Adrenal gland (tissue), 12 donors: ENCODE results near the gene KCNMA1. TPM values are rescaled to one million over a fixed set of nuclear protein-coding genes. Genes with fewer than 3 reads are reported as not detected.

Experiments
- DNase-seq, 7 donors: peaks; one replicate each; pipeline ENCODE4 v3.0.0-alpha.2; 2019 to 2020
- H3K27ac ChIP-seq, 5 donors: fragments of 200-600 bp; sonication (generic) in 4 of 5; 1 replicate in 3 of 5; 2 replicates in 2 of 5; pipeline versions ENCODE4 v1.5.1 to v1.8.0; 2016 to 2020; ENCODE audit warnings: mild to moderate bottlenecking in 1 of 5
- H3K27me3 ChIP-seq: fragments of 200-600 bp; 2 replicates; pipeline ENCODE4 v1.8.0; 2021
- H3K36me3 ChIP-seq, 2 donors: fragments of 200-600 bp; replicated peaks in 1 of 2; 1 replicate in 1 of 2; 2 replicates in 1 of 2; pipeline versions ENCODE4 v1.5.1 to v1.8.0; 2018 to 2022
- H3K4me1 ChIP-seq, 2 donors: fragments of 200-600 bp; replicated peaks in 1 of 2; 1 replicate in 1 of 2; 2 replicates in 1 of 2; pipeline versions ENCODE4 v1.5.1 to v1.8.0; 2018 to 2021
- H3K4me3 ChIP-seq, 4 donors: fragments of 200-600 bp; sonication (generic) in 3 of 4; one replicate each; pipeline ENCODE4 v1.5.1; 2016 to 2018
- H3K9me3 ChIP-seq, 3 donors: fragments of 200-600 bp; sonication (generic) in 1 of 3; replicated peaks in 1 of 3; 1 replicate in 2 of 3; 2 replicates in 1 of 3; pipeline versions ENCODE4 v1.5.1 to v1.8.0; 2016 to 2021
- POLR2A ChIP-seq, 2 donors: fragments of 450-650 bp; IDR thresholded peaks; one replicate each; pipeline ENCODE4 v1.6.1; 2017; ENCODE audit warnings: antibody characterized with exemption in 2 of 2, mild to moderate bottlenecking in 2 of 2, moderate library complexity in 1 of 2
- WGBS, 4 donors: extraction: QIAGEN DNeasy Blood & Tissue Kit in 2 of 4; methylation state at CpG; one replicate each; pipeline versions ENCODE4 v1.1.5 to v1.1.7; 2013 to 2017; 5-methylcytosine and 5-hydroxymethylcytosine counted together
- intact Hi-C, 2 donors: fragments of 100-400 bp; cut with DNase I; formaldehyde crosslinking; loops; one replicate each; pipeline versions ENCODE4 v1.14.1 to v1.15.0; 2022 to 2023
- polyA plus RNA-seq, 3 donors: library from polyadenylated mRNA; stranded (reverse); fragments of 200-250 nt in 2 of 3; fragments of 350-450 nt in 1 of 3; fragmentation: Illumina TruSeq in 1 of 3; extraction: RNeasy Lipid Tissue Mini Kit (QIAGEN cat#74804) in 1 of 3; gene quantifications; one replicate each; pipeline ENCODE4 v1.2.3, GENCODE V29; 2013 to 2014
- total RNA-seq, 9 donors: library from RNA; depleted of rRNA in 4 of 9; stranded (reverse); fragments of >200 nt in 4 of 9; fragments of 120-200 nt in 1 of 9; fragmentation: NEBNext Ultra II Directional in 1 of 9; extraction: Animal tissue kit (Norgen Biotek cat#: 25700) in 1 of 9; gene quantifications; one replicate each; pipeline versions ENCODE4 v1.1.0 to v1.2.4, GENCODE V29; 2013 to 2023
- TF ChIP-seq, protein P1 (sequence below), 6 experiments: fragments of 450-650 bp in 4 of 6; fragments of 200-600 bp in 2 of 6; sonication (generic) in 1 of 6; IDR thresholded peaks; 1 replicate in 5 of 6; 2 replicates in 1 of 6; pipeline versions ENCODE4 v1.5.1 to v1.8.0; 2016 to 2021; ENCODE audit warnings: antibody characterized with exemption in 6 of 6, mild to moderate bottlenecking in 2 of 6, moderate library complexity in 1 of 6
- donor health status: healthy with polysubstance abuse.
- donor health status: Bipolar disorder and iron deficiency.
- donor health status: DM: yes; HTN: yes; CAD: no.
- donor health status: DM: no; HTN: no; CAD: no.
- donor health status: DM: no; HTN: no; CAD: no.
- donor health status: DM: yes; HTN: yes; CAD: no.

KCNMA1 gene
- total and polyA plus RNA-seq, 12 donors, result 6.4 to 37.7 (median 13.4) TPM

- Histone ChIP-seq H3K4me3 (no peak overlapping the region), H3K27me3 (no peaks in the 10 kb centered on the region), H3K4me1 (peaks cover 0 to 22% of the 10 kb centered on the region in 2 donors), H3K27ac (peak overlapping the region in 1 of 5 donors; percentile 52), H3K9me3 (no peaks in the 10 kb centered on the region), H3K36me3 (no peaks in the 10 kb centered on the region)
- WGBS, 4 donors, result 81 to 88% (median 87%) methylated on average over 7 of the region's 7 CpGs
- TF ChIP-seq, protein P1, sequence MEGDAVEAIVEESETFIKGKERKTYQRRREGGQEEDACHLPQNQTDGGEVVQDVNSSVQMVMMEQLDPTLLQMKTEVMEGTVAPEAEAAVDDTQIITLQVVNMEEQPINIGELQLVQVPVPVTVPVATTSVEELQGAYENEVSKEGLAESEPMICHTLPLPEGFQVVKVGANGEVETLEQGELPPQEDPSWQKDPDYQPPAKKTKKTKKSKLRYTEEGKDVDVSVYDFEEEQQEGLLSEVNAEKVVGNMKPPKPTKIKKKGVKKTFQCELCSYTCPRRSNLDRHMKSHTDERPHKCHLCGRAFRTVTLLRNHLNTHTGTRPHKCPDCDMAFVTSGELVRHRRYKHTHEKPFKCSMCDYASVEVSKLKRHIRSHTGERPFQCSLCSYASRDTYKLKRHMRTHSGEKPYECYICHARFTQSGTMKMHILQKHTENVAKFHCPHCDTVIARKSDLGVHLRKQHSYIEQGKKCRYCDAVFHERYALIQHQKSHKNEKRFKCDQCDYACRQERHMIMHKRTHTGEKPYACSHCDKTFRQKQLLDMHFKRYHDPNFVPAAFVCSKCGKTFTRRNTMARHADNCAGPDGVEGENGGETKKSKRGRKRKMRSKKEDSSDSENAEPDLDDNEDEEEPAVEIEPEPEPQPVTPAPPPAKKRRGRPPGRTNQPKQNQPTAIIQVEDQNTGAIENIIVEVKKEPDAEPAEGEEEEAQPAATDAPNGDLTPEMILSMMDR (IDR thresholded peaks at IDR 0.05), result no peak
- TF ChIP-seq POLR2A (IDR thresholded peaks at IDR 0.05), result no peak
- intact Hi-C loops, result no loop called here
- DNase-seq, result no peak
These were observed 43.7 kb downstream of the KCNMA1 start for GRCh38 chr10:77593771-77594470.

GRCh38 chr10:77592946-77593636 lies 44.5 kb downstream of the KCNMA1 start:
- Histone ChIP-seq H3K27ac (peak overlapping the region in 2 of 5 donors; percentile 47 to 52), H3K27me3 (no peaks in the 10 kb centered on the region), H3K9me3 (no peaks in the 10 kb centered on the region), H3K4me3 (no peak overlapping the region), H3K36me3 (no peaks in the 10 kb centered on the region), H3K4me1 (peaks cover 0 to 22% of the 10 kb centered on the region in 2 donors)
- 57 to 71% (median 61%) methylated on average over 5 of the region's 5 CpGs for WGBS, 4 donors
- no peak for TF ChIP-seq POLR2A (IDR thresholded peaks at IDR 0.05)
- TF ChIP-seq, protein P1 (IDR thresholded peaks at IDR 0.05), result no peak
- intact Hi-C loops, result no loop called here
- DNase-seq, result peak in 6 of 7 donors; percentile 53 to 82 (median 64)

GRCh38 chr10:77592510-77592909 lies 45.1 kb downstream of the KCNMA1 start:
- intact Hi-C loops, result no loop called here
- no peak for DNase-seq

More at GRCh38 chr10:77592510-77592909, 45.1 kb downstream of the KCNMA1 start:
- Histone ChIP-seq H3K27me3 (no peaks in the 10 kb centered on the region), H3K4me3 (no peak overlapping the region), H3K4me1 (peaks cover 0 to 22% of the 10 kb centered on the region in 2 donors), H3K27ac (peak overlapping the region in 2 of 5 donors; percentile 13 to 52), H3K9me3 (no peaks in the 10 kb centered on the region), H3K36me3 (no peaks in the 10 kb centered on the region)
- no peak for TF ChIP-seq POLR2A (IDR thresholded peaks at IDR 0.05)
- TF ChIP-seq, protein P1 (IDR thresholded peaks at IDR 0.05), result no peak
- 83 to 92% (median 88%) methylated on average over 4 of the region's 4 CpGs for WGBS, 4 donors
